Measurements from ENCODE around the gene SELL.
A peak's percentile ranks its signal among the peaks of the same experiment; 100 is the strongest.

The SELL gene

DNA sequence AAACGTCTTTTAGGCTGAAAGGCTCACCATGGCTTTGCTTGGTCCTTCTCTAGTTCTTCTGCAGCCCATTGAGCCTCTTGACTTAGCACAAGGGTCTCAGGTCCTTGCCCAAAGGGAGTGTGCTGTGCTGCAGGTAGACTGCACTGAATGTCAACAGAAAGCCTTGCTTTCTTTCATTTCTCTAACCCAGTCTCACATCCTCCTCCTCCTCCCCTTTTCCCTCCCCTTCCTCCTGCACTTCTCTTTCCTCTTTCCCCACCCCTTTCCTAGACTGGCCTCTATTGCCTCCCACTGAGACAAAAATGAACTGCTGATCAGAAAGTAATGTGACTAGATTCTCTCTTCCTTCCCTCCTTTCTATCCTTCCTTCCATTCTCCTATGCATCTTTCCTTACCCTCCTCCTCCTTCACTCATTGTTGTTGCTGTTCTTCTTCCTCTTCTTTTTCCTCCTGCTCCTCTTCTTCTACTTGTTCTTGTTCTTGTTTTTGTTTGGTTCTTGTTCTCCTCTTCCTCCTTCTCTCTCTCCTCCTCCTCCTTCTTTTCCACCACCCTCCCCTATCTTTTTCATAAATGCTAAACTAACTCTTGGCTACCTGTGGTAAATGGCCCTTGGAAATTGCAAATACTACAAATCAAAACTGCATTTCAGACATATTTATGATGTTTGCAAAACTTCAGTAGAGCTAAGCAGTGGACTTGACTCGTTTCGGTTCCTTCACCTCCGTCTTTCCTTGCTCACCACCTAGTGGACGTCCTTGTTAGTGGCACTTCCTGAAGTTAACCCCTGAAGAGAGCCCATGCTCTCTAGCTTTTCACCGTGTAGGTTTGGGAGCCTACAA is at the start of gene SELL:
TSS of gene SELL (minus strand) at position 152 of the 840 bp plus-strand sequence. CDS start at position 30, 122 bp downstream.
- Histone ChIP-seq H3K27ac (ENCODE audit: low read depth, low read length) (peak within 1 kb of the TSS; percentile 59), H3K9me2 (replicated peaks; ENCODE audit: insufficient read depth, low read length) (no peaks in the 10 kb centered on the region), H3K27me3 (ENCODE audit: low read length) (no peaks in the 10 kb centered on the region), H3K9me3 (ENCODE audit: insufficient read depth, low read length) (no peaks in the 10 kb centered on the region), H3K9ac (ENCODE audit: low read length) (peak within 1 kb of the TSS; percentile 37), H3K79me2 (ENCODE audit: insufficient read depth, low read length) (no peaks in the 10 kb centered on the region), H4K20me1 (ENCODE audit: low read depth, low read length) (no peaks in the 10 kb centered on the region), H3F3A (ENCODE audit: insufficient read depth) (no peaks in the 10 kb centered on the region), H2AFZ (ENCODE audit: low read depth, low read length, severe bottlenecking) (peak within 1 kb of the TSS; percentile 99), H3K36me3 (ENCODE audit: low read length) (no peaks in the 10 kb centered on the region; the same call in 1 of the 2 replicates), H3K4me2 (ENCODE audit: low read depth, low read length, poor library complexity, severe bottlenecking) (peak within 1 kb of the TSS; percentile 71), H3K4me3 (ENCODE audit: insufficient read depth, low read length, poor library complexity, severe bottlenecking) (peak within 1 kb of the TSS; percentile 39)
- TF ChIP-seq, protein P1, sequence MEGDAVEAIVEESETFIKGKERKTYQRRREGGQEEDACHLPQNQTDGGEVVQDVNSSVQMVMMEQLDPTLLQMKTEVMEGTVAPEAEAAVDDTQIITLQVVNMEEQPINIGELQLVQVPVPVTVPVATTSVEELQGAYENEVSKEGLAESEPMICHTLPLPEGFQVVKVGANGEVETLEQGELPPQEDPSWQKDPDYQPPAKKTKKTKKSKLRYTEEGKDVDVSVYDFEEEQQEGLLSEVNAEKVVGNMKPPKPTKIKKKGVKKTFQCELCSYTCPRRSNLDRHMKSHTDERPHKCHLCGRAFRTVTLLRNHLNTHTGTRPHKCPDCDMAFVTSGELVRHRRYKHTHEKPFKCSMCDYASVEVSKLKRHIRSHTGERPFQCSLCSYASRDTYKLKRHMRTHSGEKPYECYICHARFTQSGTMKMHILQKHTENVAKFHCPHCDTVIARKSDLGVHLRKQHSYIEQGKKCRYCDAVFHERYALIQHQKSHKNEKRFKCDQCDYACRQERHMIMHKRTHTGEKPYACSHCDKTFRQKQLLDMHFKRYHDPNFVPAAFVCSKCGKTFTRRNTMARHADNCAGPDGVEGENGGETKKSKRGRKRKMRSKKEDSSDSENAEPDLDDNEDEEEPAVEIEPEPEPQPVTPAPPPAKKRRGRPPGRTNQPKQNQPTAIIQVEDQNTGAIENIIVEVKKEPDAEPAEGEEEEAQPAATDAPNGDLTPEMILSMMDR (IDR thresholded peaks at IDR 0.05; ENCODE audit: insufficient read depth, low read length, poor library complexity, severe bottlenecking), result peak; percentile 90
- TF ChIP-seq EZH2phosphoT487 (conservative IDR thresholded peaks at IDR 0.05; ENCODE audit: low read length), result no peak

DNA sequence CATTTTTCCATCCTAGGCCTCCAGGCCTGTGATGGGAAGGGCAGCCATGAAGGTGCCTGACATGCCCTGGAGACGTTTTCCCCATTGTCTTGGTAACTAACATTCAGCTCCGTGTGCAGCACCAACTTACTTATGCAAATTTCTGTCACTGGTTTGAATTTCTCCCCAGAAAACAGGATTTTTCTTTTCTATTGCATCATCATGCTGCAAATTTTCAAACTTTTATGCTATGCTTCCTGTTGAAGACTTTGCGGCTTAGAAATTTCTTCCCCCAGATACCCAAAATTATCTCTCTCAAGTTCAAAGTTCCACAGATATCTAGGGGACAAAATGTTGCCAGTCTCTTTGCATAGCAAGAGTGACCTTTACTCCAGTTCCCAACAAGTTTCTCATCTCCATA is 47.6 kb upstream of the SELL start:
- TF ChIP-seq, protein P1 (IDR thresholded peaks at IDR 0.05; ENCODE audit: insufficient read depth, low read length, poor library complexity, severe bottlenecking), result no peak
- no peak for TF ChIP-seq EZH2phosphoT487 (conservative IDR thresholded peaks at IDR 0.05; ENCODE audit: low read length)
- H3K9me2 ChIP-seq (replicated peaks; ENCODE audit: insufficient read depth, low read length), result no peaks in the 10 kb centered on the region
- H3K79me2 ChIP-seq (ENCODE audit: insufficient read depth, low read length), result no peaks in the 10 kb centered on the region
- H3K36me3 ChIP-seq (ENCODE audit: low read length), result no peaks in the 10 kb centered on the region
- no peaks in the 10 kb centered on the region for H3K27me3 ChIP-seq (ENCODE audit: low read length)
- no peak overlapping the region for H3K4me2 ChIP-seq (ENCODE audit: low read depth, low read length, poor library complexity, severe bottlenecking)
- no peaks in the 10 kb centered on the region for H3F3A ChIP-seq (ENCODE audit: insufficient read depth)
- no peak overlapping the region for H2AFZ ChIP-seq (ENCODE audit: low read depth, low read length, severe bottlenecking)
- no peaks in the 10 kb centered on the region for H4K20me1 ChIP-seq (ENCODE audit: low read depth, low read length)
- no peaks in the 10 kb centered on the region for H3K9me3 ChIP-seq (ENCODE audit: insufficient read depth, low read length)
- H3K4me3 ChIP-seq (ENCODE audit: insufficient read depth, low read length, poor library complexity, severe bottlenecking), result no peak overlapping the region
- H3K27ac ChIP-seq (ENCODE audit: low read depth, low read length), result no peak overlapping the region
- no peak overlapping the region for H3K9ac ChIP-seq (ENCODE audit: low read length)

DNA sequence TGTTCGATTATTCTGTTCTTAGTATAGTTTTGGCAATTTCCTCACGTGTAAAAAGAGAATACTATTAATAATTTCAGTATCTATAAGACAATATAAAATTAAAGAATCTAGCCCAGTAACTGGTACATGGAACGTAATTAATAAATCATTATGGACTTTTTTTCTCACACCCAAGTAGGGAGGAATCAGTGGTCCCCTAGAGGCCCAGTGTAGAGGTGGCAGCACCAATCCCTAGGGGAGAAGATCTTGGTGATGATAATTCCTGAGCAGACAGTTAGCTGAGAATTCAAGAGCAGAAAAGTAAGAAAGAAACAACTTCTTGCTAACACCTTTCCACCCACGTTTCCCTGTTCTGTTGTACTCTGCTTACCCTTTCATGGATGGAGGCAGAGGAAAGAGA is 42.1 kb upstream of the SELL start:
- no peaks in the 10 kb centered on the region for H3K9me3 ChIP-seq (ENCODE audit: insufficient read depth, low read length)

More for the DNA sequence above, 42.1 kb upstream of the SELL start:
- Histone ChIP-seq H3K4me3 (ENCODE audit: insufficient read depth, low read length, poor library complexity, severe bottlenecking) (no peak overlapping the region), H3K9me2 (replicated peaks; ENCODE audit: insufficient read depth, low read length) (no peaks in the 10 kb centered on the region), H3K36me3 (ENCODE audit: low read length) (no peaks in the 10 kb centered on the region), H4K20me1 (ENCODE audit: low read depth, low read length) (no peaks in the 10 kb centered on the region), H3K9ac (ENCODE audit: low read length) (no peak overlapping the region), H2AFZ (ENCODE audit: low read depth, low read length, severe bottlenecking) (no peak overlapping the region), H3K79me2 (ENCODE audit: insufficient read depth, low read length) (no peaks in the 10 kb centered on the region), H3K27me3 (ENCODE audit: low read length) (no peaks in the 10 kb centered on the region), H3K4me2 (ENCODE audit: low read depth, low read length, poor library complexity, severe bottlenecking) (no peak overlapping the region), H3F3A (ENCODE audit: insufficient read depth) (no peaks in the 10 kb centered on the region), H3K27ac (ENCODE audit: low read depth, low read length) (no peak overlapping the region)
- no peak for TF ChIP-seq EZH2phosphoT487 (conservative IDR thresholded peaks at IDR 0.05; ENCODE audit: low read length)
- TF ChIP-seq, protein P1 (IDR thresholded peaks at IDR 0.05; ENCODE audit: insufficient read depth, low read length, poor library complexity, severe bottlenecking), result no peak

Data from SU-DHL-6 (cell line).